ENCODE data around the gene LRRN4CL. TPM values are rescaled to one million over a fixed set of nuclear protein-coding genes. Genes with fewer than 3 reads are reported as not detected.
A peak's percentile ranks its signal among the peaks of the same experiment; 100 is the strongest.
"Not testable (repeated sequence)": the region's sequence is repeated elsewhere in the genome, so short reads cannot be mapped to it uniquely, and the experiment has no call there.

LRRN4CL gene
- polyA plus RNA-seq, 3 donors from 2014 or later = not detected

DNA sequence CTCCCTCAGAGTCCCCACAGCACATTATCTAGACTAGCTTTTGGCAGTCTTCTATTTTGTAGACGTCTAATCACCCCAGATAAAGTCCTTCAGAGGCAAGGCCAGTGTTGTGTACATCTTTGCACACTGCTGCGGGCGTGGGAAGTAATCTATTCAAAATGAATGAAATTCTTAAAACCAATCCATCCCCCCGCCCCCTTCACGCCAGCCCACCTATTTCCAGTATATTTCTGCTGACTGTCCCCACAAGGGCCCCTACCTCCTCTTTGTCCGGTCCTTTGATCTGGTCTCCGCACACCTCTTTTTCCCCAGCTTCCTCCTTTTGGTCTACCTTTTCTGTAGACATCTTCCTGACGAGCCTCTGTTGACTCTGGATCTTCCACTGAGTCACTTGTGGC, 17.5 kb upstream of the LRRN4CL start:
- no peak for DNase-seq
- Mint-ChIP-seq H3K27me3 (ENCODE audit: low read depth in 3 of 3) (peaks cover 2 to 11% (median 8%) of the 10 kb centered on the region in 3 donors), H3K27ac (peak overlapping the region; percentile 76 to 92 (median 89)), H3K9me3 (no peaks in the 10 kb centered on the region), H3K4me1 (peaks cover 47 to 51% of the 10 kb centered on the region in 2 donors), H3K36me3 (peaks cover 0 to 3% (median 0%) of the 10 kb centered on the region in 3 donors), H3K4me3 (peak overlapping the region; percentile 87 to 91 (median 90))

- H3K36me3 Mint-ChIP-seq = peaks cover 0 to 3% (median 0%) of the 10 kb centered on the region in 3 donors
- DNase-seq = peak; percentile 93 to 94 (median 93)
- peaks cover 2 to 11% (median 8%) of the 10 kb centered on the region in 3 donors for H3K27me3 Mint-ChIP-seq (ENCODE audit: low read depth in 3 of 3)
- H3K4me1 Mint-ChIP-seq = peaks cover 47 to 51% of the 10 kb centered on the region in 2 donors
- H3K4me3 Mint-ChIP-seq = peak overlapping the region; percentile 87 to 91 (median 90)
- no peaks in the 10 kb centered on the region for H3K9me3 Mint-ChIP-seq
- peak overlapping the region; percentile 87 to 95 (median 92) for H3K27ac Mint-ChIP-seq
Measured at GRCh38 chr11:62705880-62706849, 16.8 kb upstream of the LRRN4CL start.

DNA sequence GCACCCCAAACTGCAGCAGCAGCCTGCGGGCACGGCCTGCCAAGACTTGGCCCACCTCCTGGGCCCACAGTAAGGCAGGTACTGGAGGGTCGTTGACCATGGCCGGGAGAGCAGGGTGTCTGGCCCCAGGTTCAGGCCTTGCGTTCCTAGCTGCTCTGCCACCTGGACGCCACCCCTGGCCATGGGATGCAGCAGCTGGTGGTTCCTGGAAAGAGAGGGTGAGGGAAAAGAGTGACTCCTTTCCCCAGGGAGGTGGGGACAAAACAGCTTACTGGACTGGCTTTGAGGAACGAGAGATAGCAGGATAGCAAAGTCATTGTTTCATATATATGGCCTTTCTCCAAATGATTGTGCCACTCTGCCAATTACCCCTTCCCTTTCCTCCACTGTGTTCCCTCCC, 16.1 kb upstream of the LRRN4CL start:
- H3K4me3 Mint-ChIP-seq = peak overlapping the region; percentile 87 to 91 (median 90)
- peak overlapping the region; percentile 86 to 95 (median 90) for H3K27ac Mint-ChIP-seq
- H3K9me3 Mint-ChIP-seq = no peaks in the 10 kb centered on the region
- H3K4me1 Mint-ChIP-seq = peaks cover 46 to 49% of the 10 kb centered on the region in 2 donors
- DNase-seq = no peak
- H3K27me3 Mint-ChIP-seq (ENCODE audit: low read depth in 3 of 3) = peaks cover 2 to 11% (median 8%) of the 10 kb centered on the region in 3 donors
- peaks cover 0 to 3% (median 0%) of the 10 kb centered on the region in 3 donors for H3K36me3 Mint-ChIP-seq

DNA sequence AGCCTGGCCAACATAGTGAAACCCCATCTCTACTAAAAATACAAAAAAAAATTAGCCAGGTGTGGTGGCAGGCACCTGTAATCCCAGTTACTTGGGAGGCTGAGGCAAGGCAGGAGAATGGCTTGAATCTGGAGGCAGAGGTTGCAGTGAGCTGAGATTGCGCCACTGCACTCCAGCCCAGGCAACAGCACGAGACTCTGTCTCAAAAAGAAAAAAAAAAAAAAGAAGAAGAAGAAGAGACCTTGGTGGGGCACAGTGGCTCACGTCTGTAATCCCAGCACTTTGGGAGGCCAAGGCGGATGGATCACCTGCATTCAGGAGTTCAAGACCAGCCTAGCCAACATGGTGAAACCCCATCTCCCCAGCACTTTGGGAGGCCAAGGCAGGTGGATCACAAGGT, 14.6 kb upstream of the LRRN4CL start:
- not testable (repeated sequence) for DNase-seq; H3K27ac Mint-ChIP-seq; H3K36me3 Mint-ChIP-seq; H3K4me3 Mint-ChIP-seq; H3K9me3 Mint-ChIP-seq; H3K27me3 Mint-ChIP-seq (ENCODE audit: low read depth in 3 of 3)
- peaks cover 31 to 34% of the 10 kb centered on the region in 2 donors for H3K4me1 Mint-ChIP-seq

GRCh38 chr11:62702246-62702645, 12.9 kb upstream of the LRRN4CL start:
- H3K27ac Mint-ChIP-seq = no peak overlapping the region
- peaks cover 18 to 20% of the 10 kb centered on the region in 2 donors for H3K4me1 Mint-ChIP-seq

GRCh38 chr11:62694455-62695167, 5.3 kb upstream of the LRRN4CL start:
- Mint-ChIP-seq H3K27me3 (ENCODE audit: low read depth in 3 of 3) (peaks cover 0 to 4% (median 0%) of the 10 kb centered on the region in 3 donors), H3K4me1 (peaks cover 5 to 7% of the 10 kb centered on the region in 2 donors), H3K9me3 (no peaks in the 10 kb centered on the region), H3K4me3 (no peak overlapping the region), H3K27ac (peak overlapping the region in 4 of 6 donors; percentile 14 to 76 (median 34)), H3K36me3 (peaks cover 8 to 13% (median 9%) of the 10 kb centered on the region in 3 donors)
- DNase-seq = peak; percentile 69 to 78 (median 73)

More at GRCh38 chr11:62702246-62702645, 12.9 kb upstream of the LRRN4CL start:
- Mint-ChIP-seq H3K4me3 (no peak overlapping the region), H3K9me3 (no peaks in the 10 kb centered on the region), H3K36me3 (peaks cover 0 to 3% (median 0%) of the 10 kb centered on the region in 3 donors), H3K27me3 (ENCODE audit: low read depth in 3 of 3) (peaks cover 0 to 5% (median 4%) of the 10 kb centered on the region in 3 donors)
- no peak for DNase-seq

DNA sequence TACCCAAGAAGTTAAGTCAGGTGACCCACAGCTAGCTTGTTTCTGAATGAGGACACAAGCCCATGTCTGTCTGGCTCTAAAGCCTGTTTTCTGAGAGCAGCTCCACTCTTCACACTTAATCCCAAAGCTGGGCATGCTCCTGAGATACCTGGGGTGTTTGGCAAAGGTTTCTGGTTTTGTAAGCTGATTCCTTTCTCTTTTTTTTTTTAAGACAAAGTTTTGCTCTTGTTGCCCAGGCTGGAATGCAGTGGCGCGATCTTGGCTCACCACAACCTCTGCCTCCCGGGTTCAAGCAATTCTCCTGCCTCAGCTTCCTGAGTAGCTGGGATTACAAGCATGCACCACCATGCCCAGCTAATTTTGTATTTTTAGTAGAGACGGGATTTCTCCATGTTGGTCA, 4.3 kb upstream of the LRRN4CL start:
- not testable (repeated sequence) for H3K4me3 Mint-ChIP-seq; H3K27ac Mint-ChIP-seq; H3K9me3 Mint-ChIP-seq; DNase-seq; H3K4me1 Mint-ChIP-seq; H3K27me3 Mint-ChIP-seq (ENCODE audit: low read depth in 3 of 3)
- peaks cover 9 to 15% (median 11%) of the 10 kb centered on the region in 3 donors for H3K36me3 Mint-ChIP-seq

DNA sequence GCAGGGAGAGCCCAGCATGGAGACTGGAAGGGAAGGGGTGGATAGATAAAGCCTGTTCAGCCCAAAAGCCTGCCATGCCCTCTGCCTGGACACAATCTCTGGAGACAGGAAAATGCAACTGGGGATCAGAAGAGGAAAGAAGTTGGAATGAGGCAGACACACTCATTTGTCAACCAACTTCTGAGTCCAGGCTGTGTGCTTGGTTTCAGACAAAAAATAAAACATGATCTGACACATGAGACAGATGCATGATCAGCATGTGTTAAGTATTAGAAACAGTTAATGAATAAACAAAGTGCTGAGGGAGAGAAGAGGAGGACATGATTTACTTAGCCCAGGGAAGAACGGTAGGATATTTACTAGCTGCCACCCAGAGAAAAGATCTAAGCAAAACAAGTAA, 839 bp downstream of the LRRN4CL start:
- Mint-ChIP-seq H3K36me3 (peaks cover 8 to 18% (median 14%) of the 10 kb centered on the region in 3 donors), H3K27ac (no peak overlapping the region)

GRCh38 chr11:62687508-62688396, 1.6 kb downstream of the LRRN4CL start:
- DNase-seq = no peak
- H3K9me3 Mint-ChIP-seq = no peaks in the 10 kb centered on the region
- no peaks in the 10 kb centered on the region for H3K4me1 Mint-ChIP-seq
- H3K4me3 Mint-ChIP-seq = no peak overlapping the region
- peaks cover 0 to 9% (median 0%) of the 10 kb centered on the region in 3 donors for H3K27me3 Mint-ChIP-seq (ENCODE audit: low read depth in 3 of 3)
- peaks cover 8 to 15% (median 10%) of the 10 kb centered on the region in 3 donors for H3K36me3 Mint-ChIP-seq
- H3K27ac Mint-ChIP-seq = no peak overlapping the region

More for the DNA sequence above, 839 bp downstream of the LRRN4CL start:
- H3K4me1 Mint-ChIP-seq = no peaks in the 10 kb centered on the region
- no peak for DNase-seq
- no peak overlapping the region for H3K4me3 Mint-ChIP-seq
- peaks cover 0 to 9% (median 0%) of the 10 kb centered on the region in 3 donors for H3K27me3 Mint-ChIP-seq (ENCODE audit: low read depth in 3 of 3)
- H3K9me3 Mint-ChIP-seq = no peaks in the 10 kb centered on the region

DNA sequence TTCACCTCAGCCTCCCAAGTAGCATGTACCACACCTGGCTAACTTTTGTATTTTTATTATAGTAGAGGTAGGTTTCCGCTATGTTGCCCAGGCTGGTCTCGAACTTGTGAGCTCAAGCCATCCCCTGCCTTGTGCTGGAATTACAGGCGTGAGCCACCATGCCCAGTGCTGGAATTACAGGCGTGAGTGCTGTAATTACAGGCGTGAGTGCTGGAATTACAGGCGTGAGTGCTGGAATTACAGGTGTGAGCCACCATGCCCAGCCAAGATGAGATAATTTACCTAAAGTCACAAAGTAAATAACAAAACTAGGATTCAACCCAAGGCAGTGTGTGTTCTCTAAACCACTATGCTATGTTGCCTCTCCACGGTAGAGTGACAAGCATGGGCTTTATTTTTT, 6.8 kb downstream of the LRRN4CL start:
- DNase-seq = no peak
- H3K9me3 Mint-ChIP-seq = no peaks in the 10 kb centered on the region
- H3K27ac Mint-ChIP-seq = no peak overlapping the region
- H3K27me3 Mint-ChIP-seq (ENCODE audit: low read depth in 3 of 3) = peaks cover 7 to 10% (median 9%) of the 10 kb centered on the region in 3 donors
- peaks cover 21 to 25% of the 10 kb centered on the region in 2 donors for H3K4me1 Mint-ChIP-seq
- no peak overlapping the region for H3K4me3 Mint-ChIP-seq
- no peaks in the 10 kb centered on the region for H3K36me3 Mint-ChIP-seq

- DNase-seq = peak; percentile 17 to 24 (median 24)
- Mint-ChIP-seq H3K9me3 (no peaks in the 10 kb centered on the region), H3K36me3 (peaks cover 4 to 9% (median 6%) of the 10 kb centered on the region in 3 donors), H3K4me3 (peak overlapping the region; percentile 41 to 94 (median 57)), H3K4me1 (peaks cover 32 to 39% of the 10 kb centered on the region in 2 donors), H3K27ac (peak overlapping the region; percentile 31 to 87 (median 69)), H3K27me3 (ENCODE audit: low read depth in 3 of 3) (peaks cover 5 to 10% (median 9%) of the 10 kb centered on the region in 3 donors)
Measured at GRCh38 chr11:62680825-62681240, 8.5 kb downstream of the LRRN4CL start.

GRCh38 chr11:62678770-62679696, 10.3 kb downstream of the LRRN4CL start, which contains the start of gene UBXN1:
Gene UBXN1, minus strand, starts transcription at chr11:62679073. Its CDS starts 150 bp downstream, at chr11:62678923.
- Mint-ChIP-seq H3K9me3 (no peaks in the 10 kb centered on the region), H3K4me3 (peak within 1 kb of the TSS; percentile 81 to 97 (median 94)), H3K27me3 (ENCODE audit: low read depth in 3 of 3) (peaks cover 5 to 10% (median 9%) of the 10 kb centered on the region in 3 donors), H3K36me3 (peaks cover 8 to 13% (median 10%) of the 10 kb centered on the region in 3 donors), H3K4me1 (peaks cover 32 to 46% of the 10 kb centered on the region in 2 donors), H3K27ac (peak within 1 kb of the TSS; percentile 88 to 98 (median 94))
- DNase-seq = peak; percentile 84 to 87 (median 87)
